DND-41 (cell line): ENCODE data around the gene NAT8L.

Experiments used
- EZH2 ChIP-seq: IDR thresholded peaks from 3 replicates; pipeline ENCODE4 v1.6.1; 2012; ENCODE audit warnings: borderline replicate concordance, low read depth, mild to moderate bottlenecking, moderate library complexity, low read length, inconsistent platforms; ENCODE audit not compliant: severe bottlenecking
- TF ChIP-seq, protein P1 (sequence below): IDR thresholded peaks from 2 replicates; pipeline ENCODE4 v1.5.1; 2012; ENCODE audit warnings: borderline replicate concordance, low read length, moderate library complexity, mild to moderate bottlenecking; ENCODE audit not compliant: poor library complexity, severe bottlenecking; ENCODE audit errors: extremely low read depth

DNA sequence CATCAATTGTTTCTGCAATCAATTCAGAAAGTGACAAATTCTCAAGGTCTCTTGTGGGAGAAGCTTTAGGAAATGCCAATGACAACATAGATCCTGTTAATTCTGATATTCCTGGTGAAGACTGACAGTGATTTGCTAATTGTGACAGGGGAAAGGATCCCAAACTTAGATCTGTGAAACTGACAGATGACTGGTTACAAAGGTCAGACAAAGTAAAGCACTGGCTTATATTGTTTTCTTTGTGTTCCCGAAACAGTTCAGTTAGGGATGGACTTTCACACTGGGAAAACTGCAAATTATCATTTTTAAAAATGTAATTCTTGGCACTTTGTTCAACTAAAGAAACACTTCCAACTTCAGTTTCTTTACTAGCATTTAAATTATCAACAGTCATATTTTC, 30.1 kb downstream of the NAT8L start:
- TF ChIP-seq, protein P1, sequence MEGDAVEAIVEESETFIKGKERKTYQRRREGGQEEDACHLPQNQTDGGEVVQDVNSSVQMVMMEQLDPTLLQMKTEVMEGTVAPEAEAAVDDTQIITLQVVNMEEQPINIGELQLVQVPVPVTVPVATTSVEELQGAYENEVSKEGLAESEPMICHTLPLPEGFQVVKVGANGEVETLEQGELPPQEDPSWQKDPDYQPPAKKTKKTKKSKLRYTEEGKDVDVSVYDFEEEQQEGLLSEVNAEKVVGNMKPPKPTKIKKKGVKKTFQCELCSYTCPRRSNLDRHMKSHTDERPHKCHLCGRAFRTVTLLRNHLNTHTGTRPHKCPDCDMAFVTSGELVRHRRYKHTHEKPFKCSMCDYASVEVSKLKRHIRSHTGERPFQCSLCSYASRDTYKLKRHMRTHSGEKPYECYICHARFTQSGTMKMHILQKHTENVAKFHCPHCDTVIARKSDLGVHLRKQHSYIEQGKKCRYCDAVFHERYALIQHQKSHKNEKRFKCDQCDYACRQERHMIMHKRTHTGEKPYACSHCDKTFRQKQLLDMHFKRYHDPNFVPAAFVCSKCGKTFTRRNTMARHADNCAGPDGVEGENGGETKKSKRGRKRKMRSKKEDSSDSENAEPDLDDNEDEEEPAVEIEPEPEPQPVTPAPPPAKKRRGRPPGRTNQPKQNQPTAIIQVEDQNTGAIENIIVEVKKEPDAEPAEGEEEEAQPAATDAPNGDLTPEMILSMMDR: no peak
- TF ChIP-seq EZH2: no peak
